Ovary (tissue), 9 donors: ENCODE data around the gene ARL8A. TPM values are rescaled to one million over a fixed set of nuclear protein-coding genes. Genes with fewer than 3 reads are reported as not detected.
A peak's percentile ranks its signal among the peaks of the same experiment; 100 is the strongest.
"Not testable (repeated sequence)": the region's sequence is repeated elsewhere in the genome, so short reads cannot be mapped to it uniquely, and the experiment has no call there.

Source experiments
- DNase-seq, 5 donors: peaks; one replicate each; pipeline ENCODE4 v3.0.0-alpha.2; 2019 to 2020
- H3K27ac ChIP-seq, 2 donors: fragments of 200-600 bp; one replicate each; pipeline versions ENCODE4 v1.5.1 to v1.8.0; 2019 to 2022
- H3K27me3 ChIP-seq: fragments of 200-600 bp; one replicate; pipeline ENCODE4 v1.8.0; 2022
- H3K36me3 ChIP-seq: fragments of 200-600 bp; sonication (generic); one replicate; pipeline ENCODE4 v1.5.1; 2019
- H3K4me1 ChIP-seq: one replicate; pipeline ENCODE4 v1.8.1; 2013; ENCODE audit warnings: mild to moderate bottlenecking, moderate library complexity; ENCODE audit not compliant: insufficient read depth
- H3K4me3 ChIP-seq: fragments of 200-600 bp; sonication (generic); one replicate; pipeline ENCODE4 v1.5.1; 2017
- H3K9me3 ChIP-seq, 2 donors: fragments of 200-600 bp in 1 of 2; sonication (generic) in 1 of 2; one replicate each; pipeline versions ENCODE4 v1.5.1 to v1.8.1; 2013 to 2019; ENCODE audit warnings: mild to moderate bottlenecking in 1 of 2, moderate library complexity in 1 of 2
- EP300 ChIP-seq: sonication (generic); formaldehyde crosslinking; IDR thresholded peaks from one replicate; pipeline ENCODE4 v1.6.1; 2017; ENCODE audit warnings: antibody characterized with exemption
- POLR2A ChIP-seq: fragments of 450-650 bp; IDR thresholded peaks from one replicate; pipeline ENCODE4 v1.6.1; 2017; ENCODE audit warnings: antibody characterized with exemption, mild to moderate bottlenecking, moderate library complexity
- WGBS, 3 donors: extraction: QIAGEN DNeasy Blood & Tissue Kit in 1 of 3; methylation state at CpG; one replicate each; pipeline versions ENCODE4 v1.1.5 to v1.1.7; 2013 to 2017; 5-methylcytosine and 5-hydroxymethylcytosine counted together
- intact Hi-C, 4 donors: fragments of 100-400 bp; cut with DNase I; formaldehyde crosslinking; loops; one replicate each; pipeline versions ENCODE4 v1.11.0 to v1.15.1; 2022 to 2023
- polyA plus RNA-seq, 2 donors: library from polyadenylated mRNA; stranded (reverse); fragments of 200-250 nt in 1 of 2; fragments of 350-450 nt in 1 of 2; fragmentation: Illumina TruSeq in 1 of 2; extraction: RNeasy Lipid Tissue Mini Kit (QIAGEN cat#74804) in 1 of 2; gene quantifications; one replicate each; pipeline ENCODE4 v1.2.3, GENCODE V29; 2013 to 2014
- total RNA-seq, 7 donors: library from RNA; depleted of rRNA in 2 of 7; stranded (reverse); fragments of >200 nt in 2 of 7; fragmentation: NEBNext Ultra II Directional in 3 of 7; extraction: Animal tissue kit (Norgen Biotek cat#: 25700) in 3 of 7; gene quantifications; one replicate each; pipeline versions ENCODE4 v1.1.0 to v1.2.4, GENCODE V29; 2016 to 2023
- TF ChIP-seq, protein P1 (sequence below), 3 donors: fragments of 450-650 bp in 2 of 3; fragments of 200-600 bp in 1 of 3; IDR thresholded peaks; one replicate each; pipeline versions ENCODE4 v1.5.1 to v1.8.0; 2016 to 2022; ENCODE audit warnings: antibody characterized with exemption in 3 of 3, mild to moderate bottlenecking in 1 of 3
- donor health status: DM: no; HTN: no; CAD: no; lungs with moderate emphysema.
- donor health status: DM: no; HTN: no; CAD: no.
- donor health status: Bipolar disorder and iron deficiency.
- donor health status: DM: yes; HTN: yes; CAD: no.
- donor health status: DM: no; HTN: no; CAD: no.
- donor health status: DM: yes; HTN: yes; CAD: no.

The ARL8A gene
- total and polyA plus RNA-seq, 9 donors = 20.0 to 95.9 (median 65.8) TPM

DNA sequence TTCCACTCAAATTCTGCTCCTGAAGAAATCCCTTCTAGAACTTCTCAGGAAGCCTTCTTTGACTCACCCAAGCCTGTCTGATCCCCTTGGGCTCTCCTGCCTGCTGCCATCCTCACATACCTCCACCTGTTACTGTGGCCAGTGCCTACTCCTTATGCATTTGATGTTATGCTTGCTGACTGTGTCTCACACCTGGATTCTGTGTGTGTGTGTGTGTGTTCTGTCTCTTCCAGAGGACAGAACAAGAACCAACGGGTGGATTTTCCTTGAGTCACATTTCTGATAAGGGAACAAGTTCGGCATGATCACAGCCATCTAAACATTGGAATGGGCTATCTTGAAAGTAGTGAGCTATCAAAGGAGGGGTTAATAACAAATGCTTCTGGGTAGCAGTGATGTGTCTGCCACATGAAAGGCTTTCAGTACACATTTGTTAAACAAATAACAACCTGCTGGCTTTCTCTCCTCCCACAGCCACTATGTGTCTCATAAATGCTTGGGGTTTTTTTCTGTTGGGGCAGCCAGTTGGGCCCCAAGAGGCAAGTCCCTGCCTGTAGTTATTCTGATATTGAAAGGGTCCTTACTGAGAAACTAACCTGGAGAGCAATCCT, 30.7 kb downstream of the ARL8A start:
- no peaks in the 10 kb centered on the region for H3K9me3 ChIP-seq
- H3K27ac ChIP-seq = peak overlapping the region in 1 of 2 donors; percentile 41
- no peak for DNase-seq
- H3K27me3 ChIP-seq = no peaks in the 10 kb centered on the region
- H3K4me3 ChIP-seq = no peak overlapping the region
- TF ChIP-seq, protein P1, sequence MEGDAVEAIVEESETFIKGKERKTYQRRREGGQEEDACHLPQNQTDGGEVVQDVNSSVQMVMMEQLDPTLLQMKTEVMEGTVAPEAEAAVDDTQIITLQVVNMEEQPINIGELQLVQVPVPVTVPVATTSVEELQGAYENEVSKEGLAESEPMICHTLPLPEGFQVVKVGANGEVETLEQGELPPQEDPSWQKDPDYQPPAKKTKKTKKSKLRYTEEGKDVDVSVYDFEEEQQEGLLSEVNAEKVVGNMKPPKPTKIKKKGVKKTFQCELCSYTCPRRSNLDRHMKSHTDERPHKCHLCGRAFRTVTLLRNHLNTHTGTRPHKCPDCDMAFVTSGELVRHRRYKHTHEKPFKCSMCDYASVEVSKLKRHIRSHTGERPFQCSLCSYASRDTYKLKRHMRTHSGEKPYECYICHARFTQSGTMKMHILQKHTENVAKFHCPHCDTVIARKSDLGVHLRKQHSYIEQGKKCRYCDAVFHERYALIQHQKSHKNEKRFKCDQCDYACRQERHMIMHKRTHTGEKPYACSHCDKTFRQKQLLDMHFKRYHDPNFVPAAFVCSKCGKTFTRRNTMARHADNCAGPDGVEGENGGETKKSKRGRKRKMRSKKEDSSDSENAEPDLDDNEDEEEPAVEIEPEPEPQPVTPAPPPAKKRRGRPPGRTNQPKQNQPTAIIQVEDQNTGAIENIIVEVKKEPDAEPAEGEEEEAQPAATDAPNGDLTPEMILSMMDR (IDR thresholded peaks at IDR 0.05) = no peak
- TF ChIP-seq POLR2A (no peak), EP300 (no peak)
- intact Hi-C loops = no loop called here
- H3K36me3 ChIP-seq = no peaks in the 10 kb centered on the region
- 45 to 61% (median 58%) methylated on average over 2 of the region's 2 CpGs for WGBS, 3 donors
- peaks cover 2% of the 10 kb centered on the region for H3K4me1 ChIP-seq

DNA sequence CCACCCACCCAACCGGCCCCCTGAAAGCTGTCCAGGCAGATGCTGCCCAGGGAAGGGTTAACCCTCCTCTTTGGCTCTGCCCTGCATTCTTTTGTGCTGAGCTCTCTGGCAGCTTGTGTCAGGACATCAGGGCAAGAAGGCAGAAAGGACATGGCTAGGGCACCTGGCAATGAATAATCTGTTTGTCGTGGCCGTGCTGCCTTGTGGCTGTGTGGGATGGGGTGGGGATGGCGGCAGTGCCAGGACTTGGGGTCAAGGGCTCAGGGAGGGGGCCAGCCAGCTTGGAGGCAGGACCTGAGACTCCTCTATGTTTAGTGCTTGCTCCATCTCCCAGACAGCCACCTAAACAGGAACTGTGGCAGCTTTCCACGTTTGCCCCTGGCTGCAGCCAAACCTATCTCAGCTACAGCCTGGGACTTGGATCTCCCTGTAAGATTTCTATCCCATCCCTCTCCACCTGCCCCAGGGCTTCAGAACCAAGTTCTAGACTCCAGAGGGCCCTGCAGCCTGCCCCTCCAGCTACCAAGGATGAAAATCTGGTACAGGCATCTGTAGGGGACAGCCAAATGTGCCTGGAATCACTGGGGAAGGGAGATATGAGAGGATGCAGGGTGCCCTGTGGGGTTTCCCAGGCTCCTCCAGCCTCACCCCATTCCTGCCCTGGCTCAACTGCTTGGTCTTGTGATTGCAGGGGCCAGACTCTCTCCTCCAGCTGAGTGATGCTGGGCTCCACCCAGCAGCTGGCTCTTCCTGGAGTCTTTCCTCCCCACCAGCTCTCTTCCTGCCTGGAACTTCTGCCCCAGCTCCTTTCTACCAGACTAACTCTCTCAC, 31.5 kb downstream of the ARL8A start:
- 4 to 21% (median 8%) methylated on average over 5 of the region's 5 CpGs for WGBS, 3 donors
- Histone ChIP-seq H3K36me3 (no peaks in the 10 kb centered on the region), H3K9me3 (no peaks in the 10 kb centered on the region), H3K4me3 (no peak overlapping the region), H3K4me1 (peaks cover 2% of the 10 kb centered on the region), H3K27ac (peak overlapping the region in 1 of 2 donors; percentile 41), H3K27me3 (no peaks in the 10 kb centered on the region)
- peak in 1 of 5 donors; percentile 53 for DNase-seq
- intact Hi-C loops = no loop called here
- TF ChIP-seq POLR2A (no peak), EP300 (no peak)
- TF ChIP-seq, protein P1 (IDR thresholded peaks at IDR 0.05) = no peak

DNA sequence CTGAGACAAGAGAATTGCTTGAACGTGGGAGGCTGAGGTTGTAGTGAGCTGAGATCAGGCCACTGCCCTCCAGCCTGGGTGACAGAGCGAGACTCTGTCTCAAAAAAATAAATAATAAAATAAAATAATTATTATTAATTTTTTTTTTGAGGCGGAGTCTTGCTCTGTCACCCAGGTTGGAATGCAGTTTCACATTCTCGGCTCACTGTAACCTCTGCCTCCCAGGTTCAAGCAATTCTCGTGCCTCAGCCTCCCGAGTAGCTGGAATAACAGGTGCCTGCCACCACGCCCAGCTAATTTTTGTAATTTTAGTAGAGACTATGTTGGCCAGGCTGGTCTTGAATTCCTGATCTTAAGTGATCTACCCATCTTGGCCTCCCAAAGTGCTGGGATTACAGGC, 32.9 kb downstream of the ARL8A start:
- WGBS, 3 donors = 90% methylated on average over 7 of the region's 7 CpGs
- H3K4me3 ChIP-seq, H3K9me3 ChIP-seq, H3K27me3 ChIP-seq, H3K27ac ChIP-seq, H3K4me1 ChIP-seq, H3K36me3 ChIP-seq, DNase-seq, intact Hi-C loops: not testable (repeated sequence)

DNA sequence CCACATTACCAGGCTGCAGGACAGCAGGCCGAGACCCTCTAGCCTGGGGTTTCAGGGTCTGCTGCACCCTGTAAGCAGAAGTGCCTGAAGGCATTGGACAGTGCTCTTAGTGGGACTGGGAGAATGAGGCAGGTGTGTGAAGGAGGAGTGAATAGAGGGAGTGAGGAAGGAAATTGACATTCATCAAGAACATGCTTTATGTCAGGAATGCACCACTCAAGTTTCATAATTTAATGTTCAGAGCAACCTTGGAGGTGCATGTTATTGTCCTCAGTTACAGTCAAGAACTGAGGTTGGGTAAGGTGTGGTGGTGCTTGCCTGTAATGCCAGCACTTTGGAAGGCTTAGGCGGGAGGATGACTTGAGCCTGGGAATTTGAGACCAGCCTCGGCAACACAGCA, 33.6 kb downstream of the ARL8A start:
- Histone ChIP-seq H3K36me3 (no peaks in the 10 kb centered on the region), H3K27ac (no peak overlapping the region), H3K9me3 (no peaks in the 10 kb centered on the region), H3K4me1 (peaks cover 2% of the 10 kb centered on the region), H3K4me3 (no peak overlapping the region), H3K27me3 (no peaks in the 10 kb centered on the region)
- no peak for TF ChIP-seq POLR2A
- no peak for TF ChIP-seq EP300
- TF ChIP-seq, protein P1 (IDR thresholded peaks at IDR 0.05) = no peak
- no peak for DNase-seq
- WGBS, 3 donors = 78 to 88% (median 87%) methylated on average over 3 of the region's 3 CpGs
- intact Hi-C loops = no loop called here
